Middle frontal gyrus (tissue), 1 donor: ENCODE measurements around the gene GPR149.
A peak's percentile ranks its signal among the peaks of the same experiment; 100 is the strongest.

Experiments used
- DNase-seq: peaks from one replicate; pipeline ENCODE4 v3.0.0-alpha.2; 2015; ENCODE audit warnings: low spot score; ENCODE audit errors: extremely low spot score

The GPR149 gene

DNA sequence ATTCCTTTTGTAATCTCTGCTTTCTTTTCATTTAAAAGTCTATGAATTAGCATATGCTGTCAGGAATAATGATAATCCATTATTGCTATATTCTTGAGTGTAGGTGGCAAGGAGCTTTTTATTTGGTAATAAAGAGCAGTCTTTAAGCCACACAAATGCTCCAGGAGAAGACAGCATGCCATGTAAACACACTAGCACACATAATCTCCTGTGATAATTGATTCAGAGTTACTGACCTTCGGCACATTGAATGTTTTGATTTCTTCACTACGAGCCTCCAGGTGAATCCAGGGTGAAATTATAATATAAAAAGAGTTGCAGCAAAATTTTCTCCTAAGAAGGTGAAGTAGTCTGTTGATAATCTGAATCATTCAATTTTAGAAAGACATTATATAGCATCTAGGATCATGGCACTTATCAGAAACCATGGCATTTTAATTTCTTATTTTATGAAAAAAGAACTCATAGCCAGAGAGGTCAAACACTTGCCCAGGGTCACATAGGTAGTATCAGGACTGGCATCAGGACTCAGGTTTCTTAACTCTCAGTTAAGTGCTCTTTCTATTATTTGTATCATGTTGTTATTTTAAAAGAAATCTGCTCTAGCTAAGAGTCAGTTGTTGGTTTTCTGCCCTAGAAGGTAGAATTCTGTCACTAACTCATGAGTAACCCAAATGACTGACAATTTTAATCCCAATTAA is 84.4 kb downstream of the GPR149 start:
- DNase-seq = no peak

GRCh38 chr3:154338570-154338969 is 91.4 kb downstream of the GPR149 start:
- DNase-seq = no peak

DNA sequence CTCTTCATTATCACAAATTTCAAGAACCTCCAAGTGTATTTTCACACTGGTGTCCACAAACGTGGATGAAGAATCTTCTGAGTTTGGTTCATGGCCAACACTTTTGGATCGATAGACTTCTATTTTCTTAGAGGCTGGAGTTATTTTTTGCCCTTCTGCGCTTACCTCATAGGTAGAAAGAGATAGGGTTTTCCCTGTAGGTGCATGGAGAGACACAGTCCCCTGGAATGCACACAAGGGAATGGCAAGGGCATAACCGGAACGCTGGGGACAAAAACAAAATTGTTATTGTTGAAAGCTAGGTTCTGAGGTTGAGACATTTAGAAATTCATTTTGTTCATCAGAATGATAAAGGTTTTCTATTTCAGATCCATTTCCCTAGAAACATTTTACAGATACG is 92.0 kb downstream of the GPR149 start:
- no peak for DNase-seq

DNA sequence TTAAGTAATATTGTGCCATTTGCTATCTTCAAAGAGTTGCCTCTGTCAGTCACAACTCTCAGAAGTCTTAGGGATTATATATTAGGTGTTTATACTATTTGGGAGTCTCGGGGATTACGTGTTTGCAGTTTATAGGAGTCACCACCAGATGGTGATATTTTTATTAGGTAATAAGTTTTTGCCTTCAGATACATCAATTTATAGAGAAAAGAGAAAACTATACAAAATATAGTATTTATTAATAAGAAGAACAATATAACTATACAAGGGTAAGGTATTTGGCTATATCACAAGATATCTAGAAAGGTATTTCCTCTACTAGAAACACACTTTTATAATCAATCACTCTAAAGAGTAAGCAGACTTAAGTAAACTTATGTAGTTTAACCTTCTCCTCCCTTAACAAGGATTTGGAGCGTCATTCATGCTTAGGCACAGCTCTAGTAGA is 95.0 kb downstream of the GPR149 start:
- no peak for DNase-seq

DNA sequence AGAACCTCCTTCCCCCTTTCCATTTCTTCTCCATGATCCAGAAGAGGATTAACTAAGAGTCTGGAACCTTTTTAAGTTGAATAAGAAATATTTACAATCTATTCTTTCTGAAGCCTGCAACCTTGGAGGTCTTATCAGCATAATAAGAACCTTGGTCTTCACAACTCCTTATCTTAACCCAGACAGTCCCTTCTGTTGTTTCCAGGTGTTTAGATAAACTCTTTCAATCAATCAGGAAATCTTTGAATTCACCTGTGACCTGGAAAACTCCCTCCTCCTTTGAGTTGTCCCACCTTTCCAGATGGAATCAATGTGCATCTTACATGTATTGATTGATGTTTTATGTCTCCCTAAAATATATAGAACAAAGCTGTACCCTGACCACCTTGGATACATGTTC is 102.1 kb downstream of the GPR149 start:
- no peak for DNase-seq

DNA sequence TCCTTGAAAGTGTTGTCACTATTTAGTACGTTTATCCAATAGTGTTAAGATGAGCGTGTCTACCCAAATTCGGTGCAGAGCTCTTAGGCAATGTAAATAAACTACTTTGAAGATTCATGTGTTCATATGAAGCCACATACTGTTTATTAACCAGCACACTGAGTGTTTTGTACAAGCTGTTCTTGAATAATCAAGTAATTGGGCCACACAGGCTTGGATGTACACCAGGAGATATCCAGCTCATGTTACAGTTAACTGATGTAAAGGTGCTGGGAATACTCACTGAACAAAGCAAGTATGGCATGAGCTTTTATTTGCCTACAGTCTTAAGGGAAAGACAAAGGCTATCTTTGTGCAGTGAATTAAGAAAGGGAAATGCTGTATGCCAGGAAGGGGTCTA is 105.1 kb downstream of the GPR149 start:
- DNase-seq = no peak

GRCh38 chr3:154323891-154324738 is 105.9 kb downstream of the GPR149 start, which contains the start of gene DHX36:
DHX36 (minus strand) TSS chr3:154324487; CDS start chr3:154324416, 71 bp downstream.
- DNase-seq = peak; percentile 88

DNA sequence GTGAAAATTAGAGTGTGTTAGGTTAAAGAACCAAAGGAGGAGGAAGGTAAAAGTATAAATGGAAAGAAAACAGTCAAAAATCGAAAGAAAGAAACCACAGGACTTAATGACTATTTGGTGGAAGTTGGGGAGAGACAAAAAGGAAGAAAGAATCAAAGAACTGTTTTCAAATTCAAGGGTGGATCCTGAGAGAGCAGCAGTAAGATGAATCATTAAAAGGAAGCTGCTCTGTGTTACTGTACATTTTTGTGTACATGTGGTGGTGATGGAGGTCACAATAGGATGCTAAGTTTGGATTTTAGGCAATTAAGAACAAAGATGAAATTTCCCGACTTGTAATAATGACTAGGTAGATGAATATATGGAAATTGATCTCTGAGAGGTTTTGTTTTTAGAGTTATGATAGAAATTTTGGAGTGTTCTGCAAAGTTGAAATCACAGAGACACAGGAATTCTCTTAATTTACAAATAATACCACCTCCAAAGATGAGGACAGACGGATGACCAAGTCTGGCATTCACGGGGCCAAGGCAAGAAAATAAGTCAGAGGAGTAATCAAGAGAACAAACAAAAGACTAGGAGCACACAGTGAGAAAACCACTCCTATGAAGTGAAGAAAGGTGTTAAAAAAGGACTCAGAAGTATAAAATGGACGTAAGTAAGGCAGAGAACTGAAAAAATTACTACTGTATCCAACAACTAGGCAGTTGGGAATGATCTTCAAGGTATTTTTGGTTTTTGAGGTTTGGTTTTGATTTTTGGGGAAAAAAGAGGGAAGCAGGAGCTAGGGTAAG is 112.8 kb downstream of the GPR149 start:
- no peak for DNase-seq

GRCh38 chr3:154314152-154314551 is 115.8 kb downstream of the GPR149 start:
- no peak for DNase-seq

DNA sequence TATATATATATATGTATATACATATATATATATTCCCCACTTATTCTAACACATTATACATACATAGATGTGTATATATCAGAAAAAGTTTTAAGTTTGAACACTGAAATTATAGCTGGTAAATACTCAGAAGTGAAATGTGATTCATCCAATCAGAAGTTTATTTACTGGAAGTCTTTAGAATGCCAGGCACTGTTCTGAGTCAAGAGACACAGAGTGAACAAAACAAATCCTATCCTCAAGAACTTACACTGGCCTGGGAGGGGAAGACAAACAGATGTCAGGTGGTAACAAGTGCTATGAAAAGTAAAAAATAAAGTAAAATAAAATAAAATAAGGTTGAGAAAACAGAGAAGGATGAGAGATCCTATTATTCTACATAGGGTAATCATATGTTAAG is 119.2 kb downstream of the GPR149 start:
- DNase-seq = no peak

GRCh38 chr3:154307363-154307762 is 122.6 kb downstream of the GPR149 start:
- DNase-seq = no peak

GRCh38 chr3:154304936-154305335 is 125.1 kb downstream of the GPR149 start:
- DNase-seq = no peak

- DNase-seq = no peak
Observed at GRCh38 chr3:154304116-154304786, 125.7 kb downstream of the GPR149 start.

- DNase-seq = no peak
Observed at GRCh38 chr3:154301561-154301960, 128.4 kb downstream of the GPR149 start.

GRCh38 chr3:154294016-154294415 is 136.0 kb downstream of the GPR149 start:
- DNase-seq = no peak

DNA sequence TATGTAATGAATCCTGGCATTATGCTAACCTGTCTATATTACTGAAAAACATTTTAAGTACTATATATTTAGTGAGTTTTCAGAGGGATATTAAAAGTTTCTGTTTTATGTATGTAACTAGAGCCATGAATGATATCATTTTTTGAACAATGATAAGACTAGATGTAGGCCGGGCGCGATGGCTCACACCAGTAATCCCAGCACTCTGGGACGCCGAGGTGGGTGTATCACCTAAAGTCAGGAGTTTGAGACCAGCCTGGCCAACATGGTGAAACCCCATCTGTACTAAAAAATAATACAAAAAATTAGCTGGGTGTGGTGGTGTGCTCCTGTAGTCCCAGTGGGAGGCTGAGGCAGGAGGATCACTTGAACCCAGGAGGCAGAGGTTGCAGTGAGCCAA is 139.8 kb downstream of the GPR149 start:
- DNase-seq = no peak
